ENCODE measurements around the gene LRP4.

Gene LRP4

GRCh38 chr11:46914910-46915309 is 3.4 kb downstream of the LRP4 start:
- TF ChIP-seq CTCF (IDR thresholded peaks at IDR 0.05; ENCODE audit: low read depth, low read length) = no peak

GRCh38 chr11:46914363-46914762 is 4.0 kb downstream of the LRP4 start:
- peak; percentile 15 for DNase-seq

More at GRCh38 chr11:46914910-46915309, 3.4 kb downstream of the LRP4 start:
- Histone ChIP-seq H3K4me1 (no peaks in the 10 kb centered on the region), H3K27me3 (peaks cover 15% of the 10 kb centered on the region), H3K9me3 (no peaks in the 10 kb centered on the region), H3K4me3 (ENCODE audit: low read depth, low read length) (no peak overlapping the region), H3K36me3 (no peaks in the 10 kb centered on the region)
- no peak for DNase-seq

GRCh38 chr11:46913484-46913883 is 4.9 kb downstream of the LRP4 start:
- Histone ChIP-seq H3K4me1 (no peaks in the 10 kb centered on the region), H3K9me3 (no peaks in the 10 kb centered on the region), H3K27me3 (peaks cover 15% of the 10 kb centered on the region), H3K4me3 (ENCODE audit: low read depth, low read length) (no peak overlapping the region), H3K36me3 (no peaks in the 10 kb centered on the region)
- DNase-seq = no peak
- TF ChIP-seq CTCF (IDR thresholded peaks at IDR 0.05; ENCODE audit: low read depth, low read length) = no peak

More at GRCh38 chr11:46914363-46914762, 4.0 kb downstream of the LRP4 start:
- Histone ChIP-seq H3K4me1 (no peaks in the 10 kb centered on the region), H3K36me3 (no peaks in the 10 kb centered on the region), H3K27me3 (peaks cover 15% of the 10 kb centered on the region), H3K4me3 (ENCODE audit: low read depth, low read length) (no peak overlapping the region), H3K9me3 (no peaks in the 10 kb centered on the region)
- no peak for TF ChIP-seq CTCF (IDR thresholded peaks at IDR 0.05; ENCODE audit: low read depth, low read length)

- Histone ChIP-seq H3K27me3 (peaks cover 10% of the 10 kb centered on the region), H3K36me3 (no peaks in the 10 kb centered on the region), H3K9me3 (no peaks in the 10 kb centered on the region), H3K4me3 (ENCODE audit: low read depth, low read length) (no peak overlapping the region), H3K4me1 (no peaks in the 10 kb centered on the region)
- DNase-seq = no peak
- no peak for TF ChIP-seq CTCF (IDR thresholded peaks at IDR 0.05; ENCODE audit: low read depth, low read length)
Observed at GRCh38 chr11:46912526-46913150, 5.7 kb downstream of the LRP4 start.

- Histone ChIP-seq H3K4me3 (ENCODE audit: low read depth, low read length) (no peak overlapping the region), H3K36me3 (no peaks in the 10 kb centered on the region), H3K27me3 (no peaks in the 10 kb centered on the region), H3K4me1 (no peaks in the 10 kb centered on the region), H3K9me3 (no peaks in the 10 kb centered on the region)
- DNase-seq = no peak
- TF ChIP-seq CTCF (IDR thresholded peaks at IDR 0.05; ENCODE audit: low read depth, low read length) = no peak
Observed at GRCh38 chr11:46907606-46908005, 10.7 kb downstream of the LRP4 start.

- DNase-seq = no peak
- H3K4me1 ChIP-seq = no peaks in the 10 kb centered on the region
- no peak for TF ChIP-seq CTCF (IDR thresholded peaks at IDR 0.05; ENCODE audit: low read depth, low read length)
- H3K36me3 ChIP-seq = no peaks in the 10 kb centered on the region
- H3K9me3 ChIP-seq = no peaks in the 10 kb centered on the region
- no peaks in the 10 kb centered on the region for H3K27me3 ChIP-seq
- no peak overlapping the region for H3K4me3 ChIP-seq (ENCODE audit: low read depth, low read length)
Observed at GRCh38 chr11:46906609-46907041, 11.7 kb downstream of the LRP4 start.
